ENCODE measurements around the gene LENG9. TPM values are rescaled to one million over a fixed set of nuclear protein-coding genes. Genes with fewer than 3 reads are reported as not detected.

LENG9 gene
- total RNA-seq, 1 experiment from 2014 or later, result 14.7 TPM

DNA sequence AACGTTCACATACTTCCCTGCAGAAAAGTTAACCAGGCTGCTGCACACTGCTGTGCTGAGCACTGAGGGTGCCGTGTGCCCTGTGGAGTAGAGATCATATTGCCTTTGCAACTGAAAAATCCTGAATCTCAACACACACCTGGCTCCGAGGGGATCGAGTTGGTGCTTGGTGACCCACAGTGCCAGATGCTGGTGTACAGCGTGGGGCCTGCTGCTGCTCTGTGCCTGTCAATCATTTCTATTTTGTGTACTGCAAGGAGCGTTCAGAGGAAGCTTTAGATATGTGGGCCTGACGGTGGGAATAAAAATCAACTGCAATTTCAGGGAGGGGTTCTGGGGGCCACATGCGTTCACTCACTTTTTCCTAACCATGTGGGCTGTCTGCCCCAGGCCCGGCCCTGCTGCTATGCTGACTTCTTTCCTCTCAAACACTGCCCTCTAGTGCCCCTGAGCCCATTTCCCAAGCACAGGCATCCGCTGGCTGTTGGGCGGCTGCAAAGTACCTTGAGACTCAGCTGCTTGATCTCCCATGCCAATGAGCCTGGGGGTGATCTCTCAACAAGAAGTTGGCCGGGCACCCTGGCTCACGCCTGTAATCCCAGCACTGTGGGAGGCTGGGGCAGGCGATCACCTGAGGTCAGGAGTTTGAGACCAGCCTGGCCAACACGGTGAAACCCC lies 24.3 kb downstream of the LENG9 start:
- TF ChIP-seq, protein P1, sequence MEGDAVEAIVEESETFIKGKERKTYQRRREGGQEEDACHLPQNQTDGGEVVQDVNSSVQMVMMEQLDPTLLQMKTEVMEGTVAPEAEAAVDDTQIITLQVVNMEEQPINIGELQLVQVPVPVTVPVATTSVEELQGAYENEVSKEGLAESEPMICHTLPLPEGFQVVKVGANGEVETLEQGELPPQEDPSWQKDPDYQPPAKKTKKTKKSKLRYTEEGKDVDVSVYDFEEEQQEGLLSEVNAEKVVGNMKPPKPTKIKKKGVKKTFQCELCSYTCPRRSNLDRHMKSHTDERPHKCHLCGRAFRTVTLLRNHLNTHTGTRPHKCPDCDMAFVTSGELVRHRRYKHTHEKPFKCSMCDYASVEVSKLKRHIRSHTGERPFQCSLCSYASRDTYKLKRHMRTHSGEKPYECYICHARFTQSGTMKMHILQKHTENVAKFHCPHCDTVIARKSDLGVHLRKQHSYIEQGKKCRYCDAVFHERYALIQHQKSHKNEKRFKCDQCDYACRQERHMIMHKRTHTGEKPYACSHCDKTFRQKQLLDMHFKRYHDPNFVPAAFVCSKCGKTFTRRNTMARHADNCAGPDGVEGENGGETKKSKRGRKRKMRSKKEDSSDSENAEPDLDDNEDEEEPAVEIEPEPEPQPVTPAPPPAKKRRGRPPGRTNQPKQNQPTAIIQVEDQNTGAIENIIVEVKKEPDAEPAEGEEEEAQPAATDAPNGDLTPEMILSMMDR (IDR thresholded peaks at IDR 0.05; ENCODE audit: unreplicated experiment), result no peak
- Mint-ChIP-seq H3K27me3 (ENCODE audit: unreplicated experiment) (no peaks in the 10 kb centered on the region), H3K9me3 (ENCODE audit: low read depth, unreplicated experiment) (peaks cover 2% of the 10 kb centered on the region), H3K27ac (ENCODE audit: unreplicated experiment) (no peak overlapping the region), H3K4me3 (ENCODE audit: low read depth, unreplicated experiment) (no peak overlapping the region), H3K4me1 (ENCODE audit: low read depth, unreplicated experiment) (peaks cover 9% of the 10 kb centered on the region), H3K36me3 (ENCODE audit: insufficient read depth, unreplicated experiment) (peaks cover 61% of the 10 kb centered on the region)
- DNase-seq, result peak; percentile 67
- intact Hi-C loops (cut with micrococcal nuclease; ENCODE audit: unreplicated experiment), result loop anchor here (1.0 kb wide), 1 partner anchor 48 kb away; no protein-coding TSS in a partner anchor
- CTCF ChIA-PET, result interaction anchor here (0.6 to 2.9 kb wide), 7 partner anchors 9 to 172 kb away, joined by 3 to 18 read pairs (median 4); no protein-coding TSS in a partner anchor
- no TSS peak for BruUV-seq (replicated peaks)

DNA sequence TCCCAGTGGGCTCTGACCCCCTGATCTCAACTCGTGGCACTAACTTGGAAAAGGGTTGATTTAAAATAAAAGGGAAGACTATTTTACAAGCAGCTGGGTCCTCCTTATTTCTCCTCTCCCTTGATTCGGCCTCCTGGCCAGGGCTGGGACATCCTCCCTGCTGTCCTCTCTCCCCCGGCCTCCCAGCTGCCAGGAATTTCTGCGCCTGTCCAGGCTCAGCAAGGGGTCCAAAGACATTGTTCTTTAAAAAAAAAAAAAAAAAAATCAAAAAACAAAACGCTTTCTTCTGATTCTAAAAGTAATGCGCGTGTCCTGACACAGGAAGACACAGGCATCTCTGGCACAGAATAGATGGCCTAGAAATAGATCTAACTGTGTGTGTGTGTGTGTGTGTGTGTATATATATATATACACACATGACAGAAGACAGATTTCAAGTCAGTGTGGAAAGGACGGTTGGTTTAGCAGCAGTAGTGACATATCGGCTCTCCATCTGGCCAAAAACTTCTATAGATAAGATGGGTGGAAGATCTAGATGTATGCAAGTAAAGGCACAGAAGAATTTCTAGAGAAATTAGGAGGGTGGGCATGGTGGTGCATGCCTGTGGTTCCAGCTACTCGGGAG lies 26.8 kb downstream of the LENG9 start:
- intact Hi-C loops (cut with micrococcal nuclease; ENCODE audit: unreplicated experiment), result no loop called here
- no peaks in the 10 kb centered on the region for H3K27me3 Mint-ChIP-seq (ENCODE audit: unreplicated experiment)
- H3K9me3 Mint-ChIP-seq (ENCODE audit: low read depth, unreplicated experiment), result no peaks in the 10 kb centered on the region
- BruUV-seq (replicated peaks), result no TSS peak
- H3K4me1 Mint-ChIP-seq (ENCODE audit: low read depth, unreplicated experiment), result peaks cover 32% of the 10 kb centered on the region
- TF ChIP-seq, protein P1 (IDR thresholded peaks at IDR 0.05; ENCODE audit: unreplicated experiment), result no peak
- peaks cover 62% of the 10 kb centered on the region for H3K36me3 Mint-ChIP-seq (ENCODE audit: insufficient read depth, unreplicated experiment)
- no peak for DNase-seq
- no peak overlapping the region for H3K4me3 Mint-ChIP-seq (ENCODE audit: low read depth, unreplicated experiment)
- CTCF ChIA-PET, result interaction anchor here (1.1 kb wide), 1 partner anchor 17 kb away, joined by 9 read pairs; no protein-coding TSS in a partner anchor
- H3K27ac Mint-ChIP-seq (ENCODE audit: unreplicated experiment), result peak overlapping the region; percentile 64

DNA sequence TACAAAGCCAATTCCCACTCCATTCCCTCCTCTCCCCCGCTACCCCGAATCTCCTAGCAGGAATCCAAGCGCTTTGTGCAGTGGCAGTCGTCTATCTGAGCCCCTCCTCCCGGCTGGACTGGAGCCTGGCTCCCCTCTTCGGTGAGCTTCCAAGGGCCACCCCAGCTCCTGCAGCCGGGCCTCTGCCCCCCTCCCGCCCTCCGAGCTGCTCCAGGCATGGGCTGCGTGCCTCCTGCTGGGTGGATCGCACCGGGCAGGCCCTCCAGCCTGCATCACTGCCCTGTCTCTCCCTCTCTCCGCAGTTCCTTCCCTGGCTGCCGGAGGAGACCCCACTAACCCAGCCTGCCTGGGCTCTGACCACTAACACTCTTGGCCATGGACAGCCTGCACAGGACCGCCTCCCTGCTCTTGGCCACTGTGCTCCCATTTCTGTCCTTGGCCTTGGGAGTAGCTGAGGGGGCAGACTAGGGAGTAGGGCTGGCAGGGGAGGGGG lies 27.5 kb downstream of the LENG9 start:
- intact Hi-C loops (cut with micrococcal nuclease; ENCODE audit: unreplicated experiment), result no loop called here
- no TSS peak for BruUV-seq (replicated peaks)
- H3K4me3 Mint-ChIP-seq (ENCODE audit: low read depth, unreplicated experiment), result no peak overlapping the region
- H3K27ac Mint-ChIP-seq (ENCODE audit: unreplicated experiment), result peak overlapping the region; percentile 64
- DNase-seq, result no peak
- TF ChIP-seq, protein P1 (IDR thresholded peaks at IDR 0.05; ENCODE audit: unreplicated experiment), result no peak
- H3K36me3 Mint-ChIP-seq (ENCODE audit: insufficient read depth, unreplicated experiment), result peaks cover 61% of the 10 kb centered on the region
- CTCF ChIA-PET, result no interaction called here
- no peaks in the 10 kb centered on the region for H3K27me3 Mint-ChIP-seq (ENCODE audit: unreplicated experiment)
- no peaks in the 10 kb centered on the region for H3K9me3 Mint-ChIP-seq (ENCODE audit: low read depth, unreplicated experiment)
- H3K4me1 Mint-ChIP-seq (ENCODE audit: low read depth, unreplicated experiment), result peaks cover 38% of the 10 kb centered on the region

DNA sequence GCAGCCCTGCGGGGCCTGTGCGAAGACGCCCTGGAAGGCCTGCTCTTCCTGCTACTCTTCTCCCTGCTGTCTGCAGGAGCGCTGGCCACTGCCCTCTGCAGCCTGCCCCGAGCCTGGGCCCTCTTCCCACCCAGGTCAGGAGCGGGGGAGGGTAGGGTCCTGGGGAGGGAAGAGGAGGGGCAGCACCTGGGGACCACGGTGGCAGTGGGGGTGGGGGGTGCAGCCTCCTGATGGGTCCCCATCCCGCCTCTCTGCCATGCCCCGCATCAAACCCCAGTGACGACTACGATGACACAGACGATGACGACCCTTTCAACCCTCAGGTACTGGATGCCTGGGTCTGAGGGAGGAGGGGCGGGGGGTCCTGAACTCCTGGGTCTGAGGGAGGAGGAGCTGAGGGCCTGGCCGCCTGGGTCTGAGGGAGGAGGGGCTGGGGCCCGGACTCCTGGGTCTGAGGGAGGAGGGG lies 28.0 kb downstream of the LENG9 start:
- Mint-ChIP-seq H3K36me3 (ENCODE audit: insufficient read depth, unreplicated experiment) (peaks cover 61% of the 10 kb centered on the region), H3K9me3 (ENCODE audit: low read depth, unreplicated experiment) (no peaks in the 10 kb centered on the region), H3K27ac (ENCODE audit: unreplicated experiment) (no peak overlapping the region), H3K4me1 (ENCODE audit: low read depth, unreplicated experiment) (peaks cover 42% of the 10 kb centered on the region), H3K4me3 (ENCODE audit: low read depth, unreplicated experiment) (no peak overlapping the region), H3K27me3 (ENCODE audit: unreplicated experiment) (no peaks in the 10 kb centered on the region)
- intact Hi-C loops (cut with micrococcal nuclease; ENCODE audit: unreplicated experiment), result no loop called here
- no TSS peak for BruUV-seq (replicated peaks)
- no peak for DNase-seq
- CTCF ChIA-PET, result no interaction called here
- TF ChIP-seq, protein P1 (IDR thresholded peaks at IDR 0.05; ENCODE audit: unreplicated experiment), result no peak

Data from Calu3 (cell line).